Measurements from ENCODE around the gene TMEM178B.

DNA sequence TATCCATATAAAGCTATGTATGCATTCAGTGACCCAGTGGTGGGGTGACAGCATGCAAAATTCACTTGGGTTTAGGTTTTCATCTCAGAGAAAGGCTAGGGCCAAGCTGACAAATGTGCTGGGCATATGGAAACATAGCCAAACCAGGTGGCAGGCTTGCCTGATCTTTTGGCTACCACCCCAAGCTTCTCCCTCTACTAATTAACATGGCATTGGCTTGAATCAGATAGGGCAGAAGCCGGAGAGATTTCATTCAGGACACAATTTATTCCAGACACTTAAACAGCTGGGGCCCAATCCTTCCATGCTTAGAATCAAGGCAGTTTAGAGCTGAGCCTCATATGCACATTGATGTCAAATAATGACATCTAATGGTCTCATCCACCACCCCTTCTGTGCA lies 381.9 kb downstream of the TMEM178B start:
- TF ChIP-seq POLR2A (IDR thresholded peaks at IDR 0.05): no peak
- TF ChIP-seq, protein P1, sequence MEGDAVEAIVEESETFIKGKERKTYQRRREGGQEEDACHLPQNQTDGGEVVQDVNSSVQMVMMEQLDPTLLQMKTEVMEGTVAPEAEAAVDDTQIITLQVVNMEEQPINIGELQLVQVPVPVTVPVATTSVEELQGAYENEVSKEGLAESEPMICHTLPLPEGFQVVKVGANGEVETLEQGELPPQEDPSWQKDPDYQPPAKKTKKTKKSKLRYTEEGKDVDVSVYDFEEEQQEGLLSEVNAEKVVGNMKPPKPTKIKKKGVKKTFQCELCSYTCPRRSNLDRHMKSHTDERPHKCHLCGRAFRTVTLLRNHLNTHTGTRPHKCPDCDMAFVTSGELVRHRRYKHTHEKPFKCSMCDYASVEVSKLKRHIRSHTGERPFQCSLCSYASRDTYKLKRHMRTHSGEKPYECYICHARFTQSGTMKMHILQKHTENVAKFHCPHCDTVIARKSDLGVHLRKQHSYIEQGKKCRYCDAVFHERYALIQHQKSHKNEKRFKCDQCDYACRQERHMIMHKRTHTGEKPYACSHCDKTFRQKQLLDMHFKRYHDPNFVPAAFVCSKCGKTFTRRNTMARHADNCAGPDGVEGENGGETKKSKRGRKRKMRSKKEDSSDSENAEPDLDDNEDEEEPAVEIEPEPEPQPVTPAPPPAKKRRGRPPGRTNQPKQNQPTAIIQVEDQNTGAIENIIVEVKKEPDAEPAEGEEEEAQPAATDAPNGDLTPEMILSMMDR (IDR thresholded peaks at IDR 0.05): no peak

All from ovary (tissue), 3 donors.